Measurements from ENCODE around the gene RASA3.

The RASA3 gene

DNA sequence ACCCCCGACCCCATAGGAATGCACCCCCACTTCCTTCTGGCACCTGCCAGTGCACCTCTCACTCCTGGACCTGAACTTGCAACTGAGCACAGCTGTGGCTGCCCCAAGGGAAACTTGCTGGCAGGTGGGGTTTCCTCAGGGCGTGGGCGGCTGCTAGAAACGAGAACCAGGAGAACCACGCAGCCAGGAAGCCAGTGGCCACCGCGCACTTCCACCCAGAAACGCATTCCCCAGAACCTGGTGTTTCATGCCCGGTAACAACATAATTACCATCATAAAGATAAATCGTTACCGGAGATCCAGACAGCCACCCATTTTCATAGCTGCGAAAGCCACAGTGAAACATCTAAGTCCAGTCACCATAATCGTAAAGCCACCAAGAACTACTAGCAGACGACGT lies 83.4 kb downstream of the RASA3 start:
- peak; percentile 28 for DNase-seq

DNA sequence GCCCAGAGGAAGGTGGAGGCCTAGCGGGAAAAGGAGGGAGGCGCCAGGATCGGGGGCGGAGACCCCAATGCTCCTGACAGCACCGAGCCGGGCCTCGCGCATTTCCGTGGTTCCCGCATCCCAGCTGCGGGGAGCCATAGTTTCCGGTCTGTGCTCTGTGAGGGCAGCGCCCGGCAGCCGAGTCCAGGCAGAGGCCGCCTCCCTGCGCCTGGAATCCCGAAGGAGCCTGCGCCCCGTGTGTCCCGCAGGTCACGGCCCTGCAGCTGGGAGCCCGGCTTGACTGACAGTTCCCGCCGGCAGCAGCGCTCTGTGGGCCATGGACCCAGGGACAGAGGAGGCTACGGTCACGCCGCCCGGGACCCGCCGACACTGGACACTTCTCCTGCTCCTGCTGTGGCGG lies 84.0 kb downstream of the RASA3 start:
- DNase-seq: no peak

DNA sequence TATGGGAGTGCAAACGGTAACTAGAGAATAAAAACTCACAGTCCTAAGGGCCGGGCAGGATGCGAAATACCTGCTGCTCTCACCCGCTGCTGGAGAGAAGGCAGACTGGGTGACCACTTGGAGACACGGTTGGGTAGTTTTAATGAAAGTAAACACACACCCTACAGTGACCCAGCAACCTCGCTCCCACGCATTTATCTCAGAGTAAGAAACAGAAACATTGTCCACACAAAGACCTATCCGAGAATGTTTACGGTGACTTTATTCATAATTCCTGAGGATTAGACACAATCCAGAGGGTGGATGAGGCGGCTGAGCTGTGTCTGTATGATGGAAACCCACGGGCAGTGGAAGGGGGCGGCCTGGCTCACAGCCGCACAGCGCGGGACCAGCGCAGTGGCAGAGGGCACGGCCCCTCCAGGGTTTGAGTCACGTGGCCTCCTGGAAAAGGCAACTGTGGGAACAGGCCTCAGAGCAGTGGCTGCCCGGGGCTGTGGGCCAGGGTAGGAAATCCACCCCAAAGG lies 85.0 kb downstream of the RASA3 start:
- DNase-seq: no peak

DNA sequence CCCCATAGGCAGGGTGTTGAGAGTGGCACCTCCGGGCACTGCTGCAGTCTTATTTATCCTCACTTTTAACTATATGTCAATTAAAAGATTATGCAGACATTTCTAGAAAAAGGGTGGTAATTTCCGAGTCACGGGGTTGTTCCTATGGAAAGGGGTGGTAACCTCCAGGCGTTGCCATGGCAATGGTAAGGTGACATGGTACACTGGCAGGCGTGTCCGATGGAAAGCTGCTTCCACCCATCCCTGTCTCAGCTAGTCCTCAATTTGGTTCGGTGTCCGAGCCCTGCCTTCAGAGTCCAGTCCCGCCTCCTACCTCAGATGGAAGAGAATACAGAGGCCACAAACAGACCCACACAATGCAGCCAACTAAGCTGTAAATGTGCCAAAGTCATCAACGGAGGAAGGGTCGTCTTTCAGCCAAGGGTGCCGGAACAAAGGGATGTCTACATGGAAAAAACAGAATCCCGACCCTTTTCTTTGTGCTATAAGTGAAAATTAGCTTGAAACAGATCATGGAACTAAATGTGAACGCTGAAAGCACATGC lies 85.9 kb downstream of the RASA3 start:
- DNase-seq: no peak

DNA sequence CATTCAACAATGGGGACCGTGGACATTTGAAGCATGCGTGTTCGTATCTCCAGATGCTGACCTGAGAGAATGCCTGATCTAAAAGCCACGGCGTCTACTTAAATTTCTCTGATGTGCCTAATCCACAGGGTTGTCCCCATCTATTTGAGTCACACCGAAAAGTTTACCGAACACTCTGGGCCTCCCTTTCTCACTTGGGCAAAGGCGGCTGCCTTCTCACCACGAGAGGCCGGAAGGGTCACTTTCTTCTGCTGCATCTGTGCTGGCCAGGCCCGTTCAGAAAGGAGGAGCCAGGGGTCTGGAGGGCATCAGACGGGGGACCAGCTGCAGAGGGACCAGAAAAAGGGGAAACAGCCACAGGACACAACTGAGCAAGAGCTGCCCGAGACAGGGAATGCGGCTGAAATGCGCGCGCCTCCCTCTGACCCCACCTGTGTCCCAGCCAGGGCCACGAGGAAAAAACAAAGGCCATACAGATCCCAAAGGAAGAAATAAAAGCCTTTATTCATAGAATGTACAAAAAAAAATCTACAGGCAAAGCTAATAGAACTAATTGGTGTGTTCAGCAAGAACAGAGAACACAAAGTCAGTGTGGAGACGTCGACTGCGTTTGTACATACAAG lies 87.2 kb downstream of the RASA3 start:
- DNase-seq: no peak

DNA sequence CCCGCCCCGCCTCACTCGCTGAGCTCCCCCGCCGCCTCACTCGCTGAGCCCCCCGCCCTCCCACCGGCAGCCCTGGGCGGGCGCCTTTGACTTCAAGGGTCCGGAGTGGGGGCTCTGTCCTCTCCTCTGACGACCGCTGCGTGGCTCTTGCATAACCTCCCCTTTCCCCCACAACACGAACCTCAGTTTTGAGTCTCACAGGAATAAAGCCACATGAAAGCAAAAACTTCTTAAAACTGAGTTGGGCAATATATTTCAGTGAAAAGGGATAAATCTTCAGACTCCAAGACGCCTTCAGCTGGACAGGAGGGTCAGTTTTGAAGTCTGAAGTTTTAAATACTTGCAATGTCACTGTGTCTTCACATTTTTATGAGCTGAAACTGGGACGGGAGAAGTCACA lies 87.9 kb downstream of the RASA3 start:
- no peak for DNase-seq

DNA sequence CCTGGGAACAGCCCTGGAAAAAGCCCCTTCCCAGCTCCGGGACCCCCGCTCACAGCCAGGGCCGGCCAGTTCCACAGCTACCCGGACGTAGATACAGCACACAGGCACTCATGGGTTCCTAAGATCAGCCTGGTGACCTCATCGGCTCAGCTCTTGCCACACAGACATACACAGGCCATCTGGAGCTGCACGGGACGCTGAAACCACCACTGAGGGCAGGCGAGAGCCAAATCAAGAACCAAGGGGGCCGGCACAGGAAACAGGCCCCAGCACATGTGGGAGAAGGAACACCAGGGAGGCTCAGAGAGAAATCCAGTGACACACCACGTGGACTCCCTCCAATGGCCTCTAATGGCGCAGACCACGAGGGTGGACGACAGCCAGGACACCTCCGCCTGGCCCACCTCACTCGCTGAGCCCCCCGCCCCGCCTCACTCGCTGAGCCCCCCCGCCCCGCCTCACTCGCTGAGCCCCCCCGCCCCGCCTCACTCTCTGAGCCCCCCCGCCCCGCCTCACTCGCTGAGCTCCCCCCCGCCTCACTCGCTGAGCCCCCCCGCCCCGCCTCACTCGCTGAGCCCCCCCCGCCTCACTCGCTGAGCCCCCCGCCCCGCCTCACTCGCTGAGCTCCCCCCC lies 88.9 kb downstream of the RASA3 start:
- DNase-seq: no peak

DNA sequence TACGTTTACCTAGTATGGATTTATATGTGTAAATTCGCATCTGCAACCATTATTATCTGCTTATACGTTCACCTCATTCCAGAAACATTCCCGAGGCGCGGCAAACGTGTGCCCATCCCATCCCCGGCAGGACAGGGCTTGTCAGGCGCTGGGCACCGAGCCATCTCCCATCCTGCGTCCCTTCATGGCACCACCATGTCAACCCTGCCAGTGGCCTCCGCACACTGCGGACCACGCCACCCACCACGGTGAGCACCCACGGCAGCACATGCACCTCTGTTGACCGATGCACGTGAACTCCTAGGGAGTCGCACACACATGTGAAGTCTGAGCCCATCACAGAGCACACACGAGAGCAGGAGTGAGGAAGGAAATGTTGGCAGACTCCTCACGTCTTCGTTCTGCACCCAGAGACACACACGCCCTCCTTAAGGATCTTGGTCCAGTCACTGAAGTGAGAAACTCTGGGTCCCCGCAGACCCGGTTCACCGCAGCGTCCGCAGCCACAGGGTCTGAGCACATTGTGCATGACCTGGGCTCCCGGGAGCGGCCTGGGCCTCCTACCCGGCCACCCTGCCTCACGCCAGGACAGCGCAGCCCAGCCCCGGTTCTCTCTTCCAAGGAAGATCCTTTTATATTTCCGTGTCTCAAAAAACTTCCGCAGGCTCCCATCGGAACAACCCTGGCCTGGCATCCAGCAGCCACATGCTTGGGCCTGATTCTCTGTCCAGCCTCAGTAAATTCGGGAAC lies 90.2 kb downstream of the RASA3 start:
- no peak for DNase-seq

DNA sequence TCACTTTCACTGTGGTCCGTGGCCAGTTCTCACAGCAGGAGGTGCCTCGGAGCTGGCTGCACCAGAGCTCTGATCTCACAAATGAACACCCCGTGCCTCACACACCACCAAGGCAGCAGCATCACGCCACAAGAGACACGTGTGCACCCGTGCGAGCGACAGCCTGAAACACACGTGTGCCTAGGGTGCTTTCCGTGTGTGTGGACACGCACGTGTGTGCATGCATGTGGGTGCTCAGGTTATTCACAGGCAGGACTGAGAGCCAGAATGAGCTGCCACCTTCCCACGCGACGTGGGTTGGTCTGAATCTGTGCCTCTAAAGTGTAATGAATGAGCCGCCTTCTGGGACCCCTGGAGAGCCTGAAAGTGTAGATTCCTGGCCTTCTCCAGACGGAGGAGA lies 90.9 kb downstream of the RASA3 start:
- no peak for DNase-seq

DNA sequence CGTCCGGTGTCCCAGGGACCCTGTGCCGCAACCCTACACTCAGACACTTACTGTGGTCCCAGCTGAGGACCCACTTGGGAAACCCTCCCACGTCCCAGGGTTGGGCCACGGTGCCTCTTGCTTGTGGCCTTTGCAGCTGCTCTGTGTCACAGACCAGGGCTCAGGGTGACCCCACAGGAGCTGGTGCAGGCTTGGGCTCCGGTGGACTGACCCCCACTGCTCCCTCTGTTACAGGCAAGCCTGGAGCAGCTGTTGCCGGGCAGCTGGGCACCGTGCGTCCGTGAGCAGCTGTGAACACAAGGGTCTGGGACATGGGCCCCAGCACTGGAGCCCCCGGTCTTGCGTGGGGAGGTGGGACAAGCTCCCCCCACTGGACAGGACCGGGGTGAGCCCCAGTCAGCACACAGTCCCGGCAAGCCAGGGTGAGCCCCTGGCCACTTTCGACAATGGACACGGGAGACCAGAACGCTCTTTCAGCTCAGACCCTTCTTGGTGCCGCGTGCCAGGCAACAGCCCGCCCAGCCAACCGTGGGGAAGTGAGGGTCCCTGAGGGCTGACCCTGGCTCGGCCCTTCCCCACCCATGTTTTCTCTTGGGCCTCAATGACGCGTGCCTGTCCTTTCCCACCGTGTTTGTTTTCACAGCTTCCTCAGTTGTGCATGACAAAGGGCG lies 92.8 kb downstream of the RASA3 start:
- no peak for DNase-seq

DNA sequence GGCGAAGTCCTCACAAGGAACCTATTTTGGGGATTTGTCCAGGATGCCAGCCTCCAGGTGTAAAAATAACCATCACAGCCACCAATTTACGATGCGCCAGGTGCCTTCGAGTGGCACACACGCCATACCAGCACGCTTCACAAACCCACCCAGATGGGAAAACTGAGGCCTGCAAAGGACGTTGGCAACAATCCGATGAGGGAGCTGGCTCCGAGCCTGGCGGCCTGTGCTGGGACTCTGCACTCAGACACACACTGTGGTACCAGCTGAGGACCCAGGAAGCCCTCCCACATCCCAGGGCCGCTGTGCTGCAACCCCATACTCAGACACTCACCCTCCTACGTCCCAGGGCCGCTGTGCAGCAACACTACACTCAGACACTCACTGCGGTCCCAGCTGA lies 93.5 kb downstream of the RASA3 start:
- no peak for DNase-seq

DNA sequence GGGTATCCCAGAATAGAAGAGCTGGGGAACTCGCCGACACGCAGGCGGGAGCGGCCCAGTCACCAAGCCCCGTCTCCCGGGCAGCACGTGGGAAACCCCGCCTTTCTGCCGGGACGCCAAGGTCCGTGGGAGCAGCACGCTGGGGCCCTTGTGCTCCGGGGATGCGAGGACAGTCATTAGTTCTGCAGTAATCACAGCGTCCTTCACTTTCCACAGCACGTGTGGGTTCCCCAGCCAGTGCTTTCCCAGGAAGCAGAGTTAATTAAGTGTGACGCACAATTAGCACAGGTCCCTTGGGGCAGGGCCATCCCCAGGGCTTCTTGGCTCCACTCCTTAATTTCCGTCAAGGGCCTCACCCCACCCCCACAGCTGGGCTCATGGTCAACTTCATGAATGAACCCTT lies 94.2 kb downstream of the RASA3 start:
- no peak for DNase-seq

DNA sequence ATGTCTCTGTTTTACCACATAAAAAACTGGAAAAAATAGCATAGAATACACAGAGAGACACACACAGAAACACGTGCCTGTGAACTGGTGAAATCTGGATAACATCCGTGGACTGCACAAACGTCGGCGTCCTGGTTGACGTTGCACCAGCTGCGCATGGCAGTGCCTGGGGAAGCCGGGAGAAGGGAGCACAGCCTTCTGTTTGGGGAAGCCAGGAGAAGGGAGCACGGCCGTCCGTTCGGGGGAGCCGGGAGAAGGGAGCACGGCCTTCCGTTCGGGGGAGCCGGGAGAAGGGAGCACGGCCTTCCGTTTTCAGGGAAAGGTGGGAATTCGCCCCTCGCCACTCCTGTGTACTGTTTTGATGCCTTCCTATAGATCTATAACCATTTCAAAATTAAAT lies 94.7 kb downstream of the RASA3 start:
- DNase-seq: no peak

DNA sequence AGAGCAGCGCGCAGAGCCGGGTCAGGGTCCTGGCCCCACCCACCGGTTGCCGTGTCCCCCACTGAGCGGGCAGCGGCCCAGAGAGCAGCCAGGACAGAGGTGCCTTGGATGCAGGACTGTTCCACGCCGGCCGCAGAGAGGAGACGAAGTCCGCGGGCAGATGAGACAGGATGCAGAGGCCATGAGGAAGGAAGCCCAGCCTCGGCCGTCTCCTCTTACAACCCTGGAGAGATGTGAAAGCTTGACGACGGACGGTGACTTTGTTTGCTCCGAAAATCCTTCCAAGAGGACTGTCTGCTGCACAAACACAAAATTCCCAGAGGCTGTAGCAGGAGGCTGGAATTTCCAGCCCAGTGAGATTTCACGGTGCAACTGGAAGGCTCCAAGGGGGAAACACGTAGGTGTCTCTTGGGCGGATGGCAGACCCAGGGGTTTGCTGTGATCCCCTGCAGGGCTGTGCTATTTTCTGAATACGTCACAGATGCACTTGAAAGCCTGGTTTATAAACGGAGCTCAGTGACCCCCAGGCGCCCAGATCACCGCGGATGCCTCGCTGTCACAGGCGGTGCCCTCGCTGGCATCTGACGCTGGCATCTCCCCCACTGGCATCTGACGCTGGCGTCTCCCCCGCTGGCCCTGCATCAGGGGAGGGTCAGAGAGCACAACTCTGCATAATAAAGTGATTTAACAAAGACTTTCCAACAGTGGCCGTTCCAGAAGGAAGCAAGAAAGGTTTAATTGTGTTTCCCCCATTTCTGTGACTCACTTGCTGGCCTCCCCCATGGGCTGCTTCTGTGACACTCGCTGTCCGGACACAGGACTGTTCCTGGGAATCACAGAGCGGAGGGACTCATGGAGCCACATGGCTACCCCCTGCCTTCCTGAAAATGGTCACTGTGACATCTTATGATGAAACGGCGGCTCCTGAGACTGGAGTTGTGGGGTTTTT lies 96.6 kb downstream of the RASA3 start:
- no peak for DNase-seq

DNA sequence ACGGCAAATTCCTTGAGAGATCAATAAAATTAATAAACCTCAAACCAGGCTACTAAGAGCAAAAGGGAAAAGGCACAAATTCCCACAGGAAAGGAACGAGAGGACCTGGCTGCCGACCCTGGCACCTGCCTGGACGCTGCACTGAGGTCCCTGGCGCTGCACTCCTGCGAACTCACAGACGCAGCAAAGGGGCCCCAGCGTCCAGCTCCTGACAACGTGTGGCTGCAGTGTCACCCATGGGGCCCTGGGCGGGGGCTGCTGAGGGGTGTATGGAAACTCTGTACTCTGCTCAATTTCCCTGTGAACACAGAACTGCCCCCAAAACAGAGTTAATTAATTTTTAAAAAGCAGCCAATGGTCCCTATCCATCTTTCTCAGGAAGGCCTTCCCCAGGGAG lies 97.2 kb downstream of the RASA3 start:
- DNase-seq: no peak

DNA sequence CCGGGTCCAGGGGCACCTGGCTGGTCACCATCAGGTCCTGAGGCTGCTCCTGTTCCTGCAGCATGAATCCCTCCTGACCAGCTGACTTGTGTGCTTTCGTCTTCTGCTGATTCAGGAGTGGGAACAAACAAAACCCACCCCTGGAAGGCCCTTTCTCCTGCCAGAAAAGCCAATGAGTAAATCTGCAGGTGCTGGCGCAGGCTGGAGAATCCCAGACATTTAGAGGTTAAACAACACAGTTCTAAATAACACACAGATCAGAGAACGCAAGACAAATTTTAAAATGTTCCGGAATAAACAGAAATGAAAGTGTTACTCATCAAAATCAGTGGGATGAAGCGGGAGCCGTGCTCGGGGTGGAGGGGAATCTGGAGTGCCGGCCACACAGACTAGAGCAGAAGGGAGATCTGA lies 97.9 kb downstream of the RASA3 start:
- DNase-seq: no peak

DNA sequence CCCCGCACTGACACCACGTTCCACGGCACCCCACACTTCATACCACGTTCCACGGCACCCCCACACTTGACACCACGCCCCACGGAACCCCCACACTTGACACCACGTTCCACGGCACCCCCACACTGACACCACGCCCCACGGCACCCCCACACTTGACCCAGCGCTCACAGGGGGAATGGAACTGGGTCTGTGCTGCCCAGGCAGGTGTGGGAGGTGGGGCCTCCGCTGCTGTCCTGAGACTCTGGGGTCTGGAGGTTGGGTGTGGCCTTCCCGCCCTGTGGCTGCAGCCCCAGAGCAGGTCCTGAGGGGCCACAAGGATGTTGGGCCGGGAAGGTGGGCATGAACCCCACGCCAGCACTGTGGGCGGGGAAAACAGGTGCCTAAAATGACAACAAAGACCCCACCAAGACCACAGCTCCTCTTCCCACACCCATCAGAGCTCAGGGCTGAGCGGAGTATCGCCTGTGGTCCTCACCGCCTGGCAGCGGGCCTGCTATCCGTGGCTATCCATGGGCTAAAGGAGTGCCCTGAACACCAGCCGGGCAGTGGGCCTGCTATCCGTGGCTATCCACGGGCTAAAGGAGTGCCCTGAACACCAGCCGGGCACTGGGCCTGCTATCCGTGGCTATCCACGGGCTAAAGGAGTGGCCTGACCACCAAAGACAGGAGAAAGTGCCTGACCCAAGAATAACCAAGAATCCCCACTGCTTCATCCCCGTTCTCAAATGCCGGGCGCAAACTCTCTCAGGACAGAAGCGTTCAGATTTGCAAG lies 98.7 kb downstream of the RASA3 start:
- DNase-seq: no peak

DNA sequence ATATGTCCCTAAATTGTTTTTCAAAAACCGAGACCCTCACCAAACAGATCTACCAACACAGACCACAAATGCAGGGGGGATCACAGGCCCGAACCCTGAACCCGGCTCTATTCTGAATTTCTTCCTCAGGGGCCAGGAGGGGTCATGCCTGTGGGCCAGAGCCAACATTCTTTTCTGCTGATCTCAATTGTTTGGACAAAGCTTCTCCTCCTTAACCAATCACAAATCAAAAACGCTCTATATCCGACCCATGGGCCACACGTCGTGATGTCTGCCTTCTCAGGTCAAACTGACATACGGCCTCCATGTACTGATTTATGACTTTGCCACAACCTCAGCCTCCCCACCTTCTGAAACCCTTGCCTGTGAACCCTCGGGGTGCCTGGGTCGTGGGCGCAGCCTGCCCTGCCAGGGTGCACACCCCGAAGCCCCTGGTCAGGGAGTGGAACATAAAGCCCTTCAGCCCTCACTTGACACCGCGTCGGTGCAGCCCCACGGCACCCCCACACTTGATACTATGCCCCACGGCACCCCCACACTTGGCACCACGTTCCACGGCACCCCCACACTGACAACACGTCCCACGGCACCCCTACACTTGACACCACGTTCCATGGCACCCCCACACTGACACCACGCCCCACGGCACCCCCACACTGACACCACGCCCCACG lies 100.2 kb downstream of the RASA3 start:
- DNase-seq: no peak

DNA sequence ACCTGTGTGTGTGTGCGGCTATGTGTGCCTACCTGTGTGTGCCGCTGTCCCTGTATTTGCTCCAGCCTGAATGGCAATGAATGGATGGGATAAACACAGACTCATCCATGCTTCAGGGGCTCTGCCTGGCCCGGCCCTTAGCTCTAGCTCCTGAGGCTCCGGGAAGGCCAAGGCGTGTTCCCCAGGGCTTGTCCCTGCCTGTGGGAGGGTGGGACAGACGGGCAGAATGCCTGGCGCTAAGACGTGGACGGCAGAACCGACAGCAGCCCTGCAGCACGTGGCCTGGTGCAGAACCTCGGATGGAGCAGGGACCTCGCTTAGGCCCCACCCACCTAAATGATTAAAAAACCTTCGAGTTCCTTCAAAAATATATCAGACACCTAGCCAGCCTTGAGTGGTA lies 100.8 kb downstream of the RASA3 start:
- DNase-seq: no peak

Measured in activated gamma-delta T cell treated with Interleukin-2 at 50 U/mL for 16 hours (primary cell).